HCT116 (cell line): ENCODE measurements around the gene KIF13A. TPM values are rescaled to one million over a fixed set of nuclear protein-coding genes. Genes with fewer than 3 reads are reported as not detected.

Source experiments
- ATAC-seq: fragments of 200-7000 bp; cut with Tn5 transposase; 2 replicates; pipeline ENCODE4 v1.9.1; 2020; ENCODE audit warnings: mild to moderate bottlenecking, moderate library complexity
- BruUV-seq: library from RNA; stranded (reverse); fragments of 400-500 nt; replicated peaks from 2 replicates; lab custom pipeline; 2021; lab: Mats Ljungman, UMichigan
- CTCF ChIA-PET: fragments of 300-600 bp; sonication (Branson Sonifier 250); formaldehyde crosslinking; loops from one replicate; lab custom pipeline; 2021; ENCODE audit warnings: antibody characterized with exemption; lab: Charles Lee
- POLR2A ChIA-PET: fragments of 300-600, 350-600 bp; sonication (Branson Sonifier 250); formaldehyde crosslinking; loops from one replicate; lab custom pipeline; 2021; ENCODE audit warnings: antibody characterized with exemption; lab: Charles Lee
- RAD21 ChIA-PET, 2 experiments: fragments of 300-600 bp; sonication (Branson Sonifier 250); formaldehyde crosslinking; loops; one replicate each; lab custom pipeline; 2023; ENCODE audit warnings: low total read pairs in 2 of 2; ENCODE audit not compliant: uncharacterized antibody in 2 of 2, unreplicated experiment in 2 of 2, low non-redundant PET in 1 of 2; lab: Charles Lee
- DNase-seq: peaks from one replicate; pipeline ENCODE4 v3.0.0-alpha.2; 2010; ENCODE audit warnings: low read depth, low spot score
- H2AFZ ChIP-seq: fragments of 200-600 bp; shearing (Covaris generic), sonication (generic); 2 replicates; pipeline ENCODE4 v1.6.1; 2017; ENCODE audit warnings: low read depth, mixed run types, mixed read lengths, antibody characterized with exemption, low read length; ENCODE audit not compliant: poor library complexity, severe bottlenecking
- H3K27ac ChIP-seq: 2 replicates; pipeline ENCODE4 v1.5.1; 2012; ENCODE audit warnings: low read depth, low read length
- H3K27me3 ChIP-seq: fragments of 200-600 bp; sonication (generic); 2 replicates; pipeline ENCODE4 v1.6.1; 2016; ENCODE audit warnings: mixed run types, low read length, mixed read lengths; ENCODE audit not compliant: insufficient read depth
- H3K36me3 ChIP-seq, 2 experiments: fragments of 200-500 bp in 1 of 2; fragments of 200-600 bp in 1 of 2; sonication (Bioruptor generic) in 1 of 2; sonication (generic) in 1 of 2; 2 replicates each; pipeline versions ENCODE4 v1.5.1 to v1.6.1; 2014 to 2016; ENCODE audit warnings: low read length in 2 of 2, inconsistent platforms in 1 of 2, mixed read lengths in 1 of 2, mixed run types in 1 of 2; ENCODE audit not compliant: insufficient read depth in 2 of 2, control insufficient read depth in 1 of 2
- H3K4me1 ChIP-seq, 2 experiments: fragments of 200-600 bp in 1 of 2; sonication (generic) in 1 of 2; 2 replicates each; pipeline versions ENCODE4 v1.5.1 to v1.6.1; 2012 to 2017; ENCODE audit warnings: low read length in 2 of 2, inconsistent platforms in 1 of 2, mild to moderate bottlenecking in 1 of 2, mixed read lengths in 1 of 2, mixed run types in 1 of 2, moderate library complexity in 1 of 2; ENCODE audit not compliant: insufficient read depth in 2 of 2, control insufficient read depth in 1 of 2
- H3K4me2 ChIP-seq: fragments of 200-600 bp; sonication (generic); 2 replicates; pipeline ENCODE4 v1.6.1; 2017; ENCODE audit warnings: mixed run types, low read length, mixed read lengths
- H3K4me3 ChIP-seq, 2 experiments: fragments of 200-600 bp in 1 of 2; sonication (generic) in 1 of 2; replicated peaks in 1 of 2; 2 replicates each; pipeline ENCODE4 v1.5.1; 2011 to 2016; ENCODE audit warnings: low read length in 2 of 2, control low read depth in 1 of 2, low read depth in 1 of 2, mild to moderate bottlenecking in 1 of 2, mixed read lengths in 1 of 2, mixed run types in 1 of 2
- H3K79me2 ChIP-seq: fragments of 200-600 bp; sonication (generic); 2 replicates; pipeline ENCODE4 v1.6.1; 2017; ENCODE audit warnings: mild to moderate bottlenecking, mixed run types, low read length, moderate library complexity, mixed read lengths; ENCODE audit not compliant: insufficient read depth
- H3K9ac ChIP-seq: fragments of 200-600 bp; sonication (generic); 2 replicates; pipeline ENCODE4 v1.6.1; 2016; ENCODE audit warnings: low read length, mixed read lengths
- H3K9me2 ChIP-seq: fragments of 200-600 bp; sonication (generic), shearing (Covaris generic); 2 replicates; pipeline ENCODE4 v1.6.1; 2017; ENCODE audit warnings: mixed run types, mild to moderate bottlenecking, moderate library complexity; ENCODE audit not compliant: insufficient read depth
- H3K9me3 ChIP-seq, 2 experiments: fragments of 200-500 bp in 1 of 2; fragments of 200-600 bp in 1 of 2; sonication (Bioruptor generic) in 1 of 2; sonication (generic) in 1 of 2; 2 replicates each; pipeline ENCODE4 v1.6.1; 2014 to 2017; ENCODE audit warnings: low read length in 2 of 2, mixed read lengths in 2 of 2, inconsistent platforms in 1 of 2, low read depth in 1 of 2, mild to moderate bottlenecking in 1 of 2, mixed run types in 1 of 2, moderate library complexity in 1 of 2; ENCODE audit not compliant: control insufficient read depth in 1 of 2, insufficient read depth in 1 of 2
- H4K20me1 ChIP-seq: fragments of 200-600 bp; sonication (generic), shearing (Covaris generic); 2 replicates; pipeline ENCODE4 v1.6.1; 2017; ENCODE audit warnings: mixed run types, mild to moderate bottlenecking, moderate library complexity; ENCODE audit not compliant: insufficient read depth
- ATF3 ChIP-seq: IDR thresholded peaks from 2 replicates; pipeline ENCODE4 v1.6.1; 2012
- CBX3 ChIP-seq: IDR thresholded peaks from 2 replicates; pipeline ENCODE4 v1.6.1; 2012; ENCODE audit warnings: low read depth
- CEBPB ChIP-seq: IDR thresholded peaks from 2 replicates; pipeline ENCODE4 v1.6.1; 2012; ENCODE audit warnings: low read depth
- CTCF ChIP-seq, 3 experiments: fragments of 200-600 bp in 1 of 3; sonication (generic) in 1 of 3; IDR thresholded peaks in 2 of 3; conservative IDR thresholded peaks in 1 of 3; 2 replicates each; pipeline ENCODE4 v1.5.1; 2012 to 2017; ENCODE audit warnings: low read depth in 2 of 3, low read length in 2 of 3, antibody characterized with exemption in 1 of 3, borderline replicate concordance in 1 of 3, control low read depth in 1 of 3, mild to moderate bottlenecking in 1 of 3, mixed read lengths in 1 of 3, mixed run types in 1 of 3, moderate library complexity in 1 of 3; ENCODE audit not compliant: insufficient read depth in 1 of 3
- ELF1 ChIP-seq: IDR thresholded peaks from 2 replicates; pipeline ENCODE4 v1.6.1; 2012; ENCODE audit warnings: low read depth, borderline replicate concordance
- EZH2 ChIP-seq: fragments of 200-600 bp; sonication (generic); IDR thresholded peaks from 2 replicates; pipeline ENCODE4 v1.6.1; 2017; ENCODE audit warnings: antibody characterized with exemption, mixed run types
- EZH2phosphoT487 ChIP-seq: fragments of 200-600 bp; IDR thresholded peaks from 2 replicates; pipeline ENCODE4 v1.6.1; 2018; ENCODE audit warnings: antibody characterized with exemption, borderline replicate concordance
- FOSL1 ChIP-seq: IDR thresholded peaks from 2 replicates; pipeline ENCODE4 v1.6.1; 2012; ENCODE audit warnings: low read depth
- JUND ChIP-seq: IDR thresholded peaks from 2 replicates; pipeline ENCODE4 v1.6.1; 2012
- MAX ChIP-seq: IDR thresholded peaks from 2 replicates; pipeline ENCODE4 v1.6.1; 2012
- POLR2AphosphoS5 ChIP-seq: IDR thresholded peaks from 2 replicates; pipeline ENCODE4 v1.6.1; 2011; ENCODE audit warnings: mild to moderate bottlenecking, low read depth, low read length, moderate library complexity
- RAD21 ChIP-seq: IDR thresholded peaks from 2 replicates; pipeline ENCODE4 v1.6.1; 2012; ENCODE audit warnings: low read depth, mild to moderate bottlenecking
- REST ChIP-seq: IDR thresholded peaks from 2 replicates; pipeline ENCODE4 v1.6.1; 2012; ENCODE audit warnings: low read depth
- SIN3A ChIP-seq: IDR thresholded peaks from 2 replicates; pipeline ENCODE4 v1.6.1; 2012; ENCODE audit warnings: low read depth
- SRF ChIP-seq: IDR thresholded peaks from 2 replicates; pipeline ENCODE4 v1.6.1; 2012; ENCODE audit warnings: low read depth
- TCF7L2 ChIP-seq: IDR thresholded peaks from 2 replicates; pipeline ENCODE4 v1.7.0; 2011; ENCODE audit warnings: borderline replicate concordance, inconsistent platforms; ENCODE audit not compliant: insufficient read depth, insufficient read length; ENCODE audit errors: extremely low read depth
- YY1 ChIP-seq: IDR thresholded peaks from 2 replicates; pipeline ENCODE4 v1.6.1; 2011; ENCODE audit warnings: low read length, low read depth, moderate library complexity, mild to moderate bottlenecking; ENCODE audit not compliant: insufficient replicate concordance; ENCODE audit errors: extremely low read depth
- ZBTB33 ChIP-seq: IDR thresholded peaks from 2 replicates; pipeline ENCODE4 v1.6.1; 2011; ENCODE audit warnings: mild to moderate bottlenecking, low read length, moderate library complexity; ENCODE audit not compliant: insufficient replicate concordance; ENCODE audit errors: extremely low read depth
- ZNF274 ChIP-seq: fragments of 200-500 bp; sonication (Bioruptor generic); IDR thresholded peaks from 2 replicates; pipeline ENCODE4 v1.6.1; 2014; ENCODE audit warnings: mild to moderate bottlenecking, low read depth, low read length, inconsistent platforms
- intact Hi-C: fragments of 100-400 bp; cut with micrococcal nuclease; formaldehyde crosslinking; loops from 2 replicates; pipeline ENCODE4 v1.10.0; 2022
- total RNA-seq: library from RNA; stranded (reverse); gene quantifications from one replicate; pipeline ENCODE4 v1.2.1, GENCODE V29; 2021; ENCODE audit not compliant: unreplicated experiment

Gene KIF13A
- total RNA-seq, 1 experiment from 2014 or later = 23.1 TPM

GRCh38 chr6:17740559-17741220 lies 246.7 kb downstream of the KIF13A start:
- H3K36me3 ChIP-seq = no peaks in the 10 kb centered on the region
- no peaks in the 10 kb centered on the region; a peak in 2 of 4 replicates for H3K9me3 ChIP-seq
- H3K9ac ChIP-seq = no peak overlapping the region
- H3K27ac ChIP-seq = no peak overlapping the region
- no peak overlapping the region for H3K4me2 ChIP-seq
- H3K9me2 ChIP-seq = no peaks in the 10 kb centered on the region
- ChIA-PET RAD21 (no interaction called here), CTCF (no interaction called here), POLR2A (no interaction called here)
- no peak overlapping the region for H2AFZ ChIP-seq
- no peak for DNase-seq
- TF ChIP-seq CTCF (IDR thresholded peaks at IDR 0.05 in 2 of 3, conservative IDR thresholded peaks at IDR 0.05 in 1 of 3; ENCODE audit: borderline replicate concordance in 1 of 3, insufficient read depth in 1 of 3, low read depth in 2 of 3, low read length in 2 of 3) (no peak), ZBTB33 (no peak), YY1 (no peak), ELF1 (no peak), POLR2AphosphoS5 (no peak), SRF (no peak), MAX (no peak), ATF3 (no peak), EZH2phosphoT487 (no peak), CBX3 (no peak), RAD21 (no peak), JUND (no peak), FOSL1 (no peak), SIN3A (no peak), REST (no peak), TCF7L2 (no peak), ZNF274 (no peak), CEBPB (no peak), EZH2 (no peak)
- no peak overlapping the region for H3K4me3 ChIP-seq
- H3K27me3 ChIP-seq = no peaks in the 10 kb centered on the region
- no peaks in the 10 kb centered on the region for H3K79me2 ChIP-seq
- ATAC-seq = no peak
- H3K4me1 ChIP-seq = no peaks in the 10 kb centered on the region; a peak in 1 of 4 replicates
- no peaks in the 10 kb centered on the region for H4K20me1 ChIP-seq
- intact Hi-C loops = no loop called here
- no TSS peak for BruUV-seq
